IPS-NIHi7 (cell line): ENCODE data around the gene KCNN3.
A peak's percentile ranks its signal among the peaks of the same experiment; 100 is the strongest.

Experiments
- DNase-seq: peaks from one replicate; pipeline ENCODE4 v3.0.0; 2012; ENCODE audit warnings: mixed read lengths; ENCODE audit errors: extremely low spot score

Gene KCNN3

GRCh38 chr1:154661110-154661509 lies 209.0 kb downstream of the KCNN3 start:
- DNase-seq = peak; percentile 26

GRCh38 chr1:154659823-154660592 lies 210.1 kb downstream of the KCNN3 start:
- no peak for DNase-seq

GRCh38 chr1:154657556-154657955 lies 212.5 kb downstream of the KCNN3 start:
- no peak for DNase-seq

DNA sequence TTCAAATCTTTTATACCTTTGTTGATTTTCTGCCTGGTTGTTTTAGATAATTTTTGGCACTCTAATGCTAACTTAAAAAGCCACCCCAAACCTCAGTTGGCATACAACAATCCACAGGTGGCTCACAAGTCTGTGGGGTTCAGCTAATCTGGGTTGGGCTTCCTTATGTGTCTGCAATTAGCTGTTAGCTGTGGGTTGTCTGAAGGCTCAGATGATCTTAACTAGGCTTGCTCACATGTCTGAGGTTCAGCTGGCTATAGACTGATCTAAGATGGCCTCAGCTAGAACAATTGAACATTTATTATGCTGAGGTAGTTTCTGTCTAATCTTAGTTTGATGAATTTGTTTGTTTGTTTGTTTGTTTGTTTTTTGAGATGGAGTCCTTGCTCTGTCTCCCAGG lies 217.2 kb downstream of the KCNN3 start:
- no peak for DNase-seq
